ENCODE measurements around the gene TTLL11. TPM values are rescaled to one million over a fixed set of nuclear protein-coding genes. Genes with fewer than 3 reads are reported as not detected.

Gene TTLL11
- total RNA-seq, 4 donors from 2014 or later: 9.1 to 14.6 (median 9.7) TPM

GRCh38 chr9:121966706-121967105 is 126.4 kb downstream of the TTLL11 start:
- TF ChIP-seq CTCF (IDR thresholded peaks at IDR 0.05): no peak
- TF ChIP-seq POLR2A (IDR thresholded peaks at IDR 0.05): no peak
- intact Hi-C loops (cut with DNase I; ENCODE audit: low total_unique reads): no loop called here

GRCh38 chr9:121963528-121963995 is 129.5 kb downstream of the TTLL11 start:
- TF ChIP-seq POLR2A (IDR thresholded peaks at IDR 0.05): no peak
- no peak for TF ChIP-seq CTCF (IDR thresholded peaks at IDR 0.05)
- H3K4me3 ChIP-seq (ENCODE audit: low read depth, poor library complexity, severe bottlenecking): no peak overlapping the region
- DNase-seq (ENCODE audit: low spot score in 2 of 2): no peak
- intact Hi-C loops (cut with DNase I; ENCODE audit: low total_unique reads): no loop called here
- WGBS, 2 donors: 48 to 54% methylated on average over 8 of the region's 8 CpGs

More at GRCh38 chr9:121966706-121967105, 126.4 kb downstream of the TTLL11 start:
- WGBS, 2 donors: 93% methylated on average over 1 of the region's 1 CpG
- no peak for DNase-seq (ENCODE audit: low spot score in 2 of 2)
- no peak overlapping the region for H3K4me3 ChIP-seq (ENCODE audit: low read depth, poor library complexity, severe bottlenecking)

GRCh38 chr9:121962421-121962820 is 130.7 kb downstream of the TTLL11 start:
- WGBS, 2 donors: 100% methylated on average over 1 of the region's 1 CpG
- no peak overlapping the region for H3K4me3 ChIP-seq (ENCODE audit: low read depth, poor library complexity, severe bottlenecking)
- intact Hi-C loops (cut with DNase I; ENCODE audit: low total_unique reads): no loop called here

GRCh38 chr9:121960665-121961064 is 132.4 kb downstream of the TTLL11 start:
- no peak overlapping the region for H3K4me3 ChIP-seq (ENCODE audit: low read depth, poor library complexity, severe bottlenecking)
- DNase-seq (ENCODE audit: low spot score in 2 of 2): no peak
- intact Hi-C loops (cut with DNase I; ENCODE audit: low total_unique reads): no loop called here
- WGBS, 2 donors: 91 to 93% methylated on average over 7 of the region's 7 CpGs
- TF ChIP-seq CTCF (IDR thresholded peaks at IDR 0.05): no peak
- no peak for TF ChIP-seq POLR2A (IDR thresholded peaks at IDR 0.05)

More at GRCh38 chr9:121962421-121962820, 130.7 kb downstream of the TTLL11 start:
- TF ChIP-seq POLR2A (IDR thresholded peaks at IDR 0.05) (no peak), CTCF (IDR thresholded peaks at IDR 0.05) (no peak)
- DNase-seq (ENCODE audit: low spot score in 2 of 2): no peak

GRCh38 chr9:121958530-121958929 is 134.6 kb downstream of the TTLL11 start:
- intact Hi-C loops (cut with DNase I; ENCODE audit: low total_unique reads): no loop called here
- TF ChIP-seq POLR2A (IDR thresholded peaks at IDR 0.05): no peak
- TF ChIP-seq CTCF (IDR thresholded peaks at IDR 0.05): no peak
- H3K4me3 ChIP-seq (ENCODE audit: low read depth, poor library complexity, severe bottlenecking): no peak overlapping the region
- DNase-seq (ENCODE audit: low spot score in 2 of 2): no peak
- WGBS, 2 donors: 81 to 85% methylated on average over 4 of the region's 4 CpGs

- no peak overlapping the region for H3K4me3 ChIP-seq (ENCODE audit: low read depth, poor library complexity, severe bottlenecking)
- intact Hi-C loops (cut with DNase I; ENCODE audit: low total_unique reads): no loop called here
- no peak for DNase-seq (ENCODE audit: low spot score in 2 of 2)
- TF ChIP-seq CTCF (IDR thresholded peaks at IDR 0.05): no peak
- no peak for TF ChIP-seq POLR2A (IDR thresholded peaks at IDR 0.05)
- WGBS, 2 donors: 81 to 82% methylated on average over 6 of the region's 6 CpGs
Observed at GRCh38 chr9:121956808-121957207, 136.3 kb downstream of the TTLL11 start.
